WERI-Rb-1 (cell line): ENCODE measurements around the gene VPS33A.
A peak's percentile ranks its signal among the peaks of the same experiment; 100 is the strongest.

ENCODE experiments used
- DNase-seq: peaks from one replicate; pipeline ENCODE4 v3.0.0-alpha.2; 2020
- H3K27ac ChIP-seq: fragments of 250-450 bp; sonication (Bioruptor Pico); 2 replicates; pipeline ENCODE4 v1.5.1; 2020; ENCODE audit warnings: mild to moderate bottlenecking, moderate library complexity
- H3K27me3 ChIP-seq: fragments of 250-450 bp; sonication (Bioruptor Pico); 2 replicates; pipeline ENCODE4 v1.5.1; 2021; ENCODE audit warnings: mild to moderate bottlenecking, low read depth, moderate library complexity; ENCODE audit not compliant: insufficient read depth, severe bottlenecking
- H3K36me3 ChIP-seq: fragments of 250-450 bp; sonication (Bioruptor Pico); 2 replicates; pipeline ENCODE4 v1.5.1; 2020; ENCODE audit warnings: mild to moderate bottlenecking, moderate library complexity
- H3K4me3 ChIP-seq: 2 replicates; pipeline ENCODE4 v1.5.1; 2011; ENCODE audit warnings: low read depth, mild to moderate bottlenecking, control low read depth, low read length
- H3K9me3 ChIP-seq: fragments of 250-450 bp; sonication (Bioruptor Pico); 2 replicates; pipeline ENCODE4 v1.5.1; 2021; ENCODE audit warnings: mild to moderate bottlenecking, moderate library complexity; ENCODE audit not compliant: severe bottlenecking
- TF ChIP-seq, protein P1 (sequence below): IDR thresholded peaks from 2 replicates; pipeline ENCODE4 v1.5.1; 2011; ENCODE audit warnings: low read depth, mild to moderate bottlenecking, control low read depth, inconsistent platforms, low read length

The VPS33A gene

DNA sequence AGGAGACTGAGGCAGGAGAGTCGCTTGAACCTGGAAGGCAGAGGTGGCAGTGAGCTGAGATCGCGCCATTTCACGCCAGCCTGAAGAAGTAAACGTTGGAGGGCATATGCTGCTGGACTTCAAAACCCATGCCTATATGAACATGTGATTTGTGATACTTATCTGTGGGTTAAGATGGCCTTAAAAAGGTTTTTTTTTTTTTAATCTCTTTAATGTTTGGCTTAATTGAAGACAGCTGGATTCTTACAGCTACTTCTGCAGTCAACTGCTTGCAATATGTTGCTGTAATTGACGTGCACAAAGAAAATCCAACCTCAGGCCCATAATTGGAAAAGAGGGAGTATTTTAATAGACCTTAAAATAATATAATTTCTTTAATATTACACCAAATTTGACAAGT is 64.3 kb downstream of the VPS33A start:
- H3K4me3 ChIP-seq = no peak overlapping the region
- H3K27me3 ChIP-seq = peaks cover 9% of the 10 kb centered on the region
- no peaks in the 10 kb centered on the region for H3K9me3 ChIP-seq

DNA sequence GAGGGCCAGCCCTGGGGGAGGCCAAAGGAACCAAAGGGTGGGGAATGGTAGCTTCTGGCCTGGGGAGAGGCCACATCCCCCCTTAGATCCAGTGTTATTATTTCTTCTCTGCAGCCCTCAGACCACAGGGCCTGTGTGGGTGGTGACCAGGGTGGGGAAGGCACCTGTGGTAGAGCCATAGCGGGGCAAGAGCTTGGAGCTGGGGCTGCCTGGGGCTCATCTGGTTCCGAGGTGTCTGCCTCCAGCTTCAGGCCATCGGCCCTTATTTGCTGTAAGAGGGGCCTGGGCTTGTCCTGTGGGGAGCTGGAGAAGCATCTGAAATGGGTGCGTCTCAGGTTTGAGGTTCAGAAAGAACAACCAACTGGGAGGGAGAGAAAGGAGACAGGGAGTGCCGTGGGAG is 64.9 kb downstream of the VPS33A start:
- no peak overlapping the region for H3K4me3 ChIP-seq
- H3K27ac ChIP-seq = no peak overlapping the region
- H3K27me3 ChIP-seq = peaks cover 9% of the 10 kb centered on the region
- no peak for DNase-seq
- no peaks in the 10 kb centered on the region for H3K9me3 ChIP-seq
- H3K36me3 ChIP-seq = no peaks in the 10 kb centered on the region
- TF ChIP-seq, protein P1, sequence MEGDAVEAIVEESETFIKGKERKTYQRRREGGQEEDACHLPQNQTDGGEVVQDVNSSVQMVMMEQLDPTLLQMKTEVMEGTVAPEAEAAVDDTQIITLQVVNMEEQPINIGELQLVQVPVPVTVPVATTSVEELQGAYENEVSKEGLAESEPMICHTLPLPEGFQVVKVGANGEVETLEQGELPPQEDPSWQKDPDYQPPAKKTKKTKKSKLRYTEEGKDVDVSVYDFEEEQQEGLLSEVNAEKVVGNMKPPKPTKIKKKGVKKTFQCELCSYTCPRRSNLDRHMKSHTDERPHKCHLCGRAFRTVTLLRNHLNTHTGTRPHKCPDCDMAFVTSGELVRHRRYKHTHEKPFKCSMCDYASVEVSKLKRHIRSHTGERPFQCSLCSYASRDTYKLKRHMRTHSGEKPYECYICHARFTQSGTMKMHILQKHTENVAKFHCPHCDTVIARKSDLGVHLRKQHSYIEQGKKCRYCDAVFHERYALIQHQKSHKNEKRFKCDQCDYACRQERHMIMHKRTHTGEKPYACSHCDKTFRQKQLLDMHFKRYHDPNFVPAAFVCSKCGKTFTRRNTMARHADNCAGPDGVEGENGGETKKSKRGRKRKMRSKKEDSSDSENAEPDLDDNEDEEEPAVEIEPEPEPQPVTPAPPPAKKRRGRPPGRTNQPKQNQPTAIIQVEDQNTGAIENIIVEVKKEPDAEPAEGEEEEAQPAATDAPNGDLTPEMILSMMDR = no peak

More for the DNA sequence above, 64.3 kb downstream of the VPS33A start:
- peaks cover 4% of the 10 kb centered on the region for H3K36me3 ChIP-seq
- DNase-seq = no peak
- TF ChIP-seq, protein P1 = no peak
- no peak overlapping the region for H3K27ac ChIP-seq

- no peak overlapping the region for H3K4me3 ChIP-seq
- H3K27me3 ChIP-seq = peaks cover 9% of the 10 kb centered on the region
- no peaks in the 10 kb centered on the region for H3K9me3 ChIP-seq
- no peak overlapping the region for H3K27ac ChIP-seq
- no peaks in the 10 kb centered on the region for H3K36me3 ChIP-seq
- TF ChIP-seq, protein P1 = peak; percentile 29; the same call in 1 of the 2 replicates
- DNase-seq = peak; percentile 21
These were observed 65.6 kb downstream of the VPS33A start for GRCh38 chr12:122200541-122201175.

GRCh38 chr12:122199484-122200355 is 66.6 kb downstream of the VPS33A start:
- TF ChIP-seq, protein P1 = no peak
- Histone ChIP-seq H3K9me3 (peaks cover 5% of the 10 kb centered on the region), H3K27me3 (peaks cover 7% of the 10 kb centered on the region), H3K27ac (no peak overlapping the region), H3K36me3 (no peaks in the 10 kb centered on the region), H3K4me3 (no peak overlapping the region)
- DNase-seq = no peak

DNA sequence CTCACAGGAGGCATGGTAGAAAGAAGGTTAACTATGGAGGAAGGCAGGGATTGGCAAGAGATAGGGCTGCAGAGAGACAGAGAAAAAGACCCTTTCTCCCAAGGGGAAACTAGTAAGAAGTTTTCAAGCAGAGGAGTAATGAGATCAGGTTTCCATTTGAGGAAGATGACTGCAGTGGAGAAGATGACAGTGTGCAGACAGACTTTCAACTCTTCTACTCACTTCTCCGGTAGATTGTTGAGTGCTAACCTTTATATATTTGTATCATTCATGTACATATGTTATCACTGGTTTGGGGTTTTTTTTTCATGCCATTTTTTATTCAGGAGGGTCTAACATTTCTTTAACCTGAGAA is 68.7 kb downstream of the VPS33A start:
- no peak overlapping the region for H3K4me3 ChIP-seq

More for the DNA sequence above, 68.7 kb downstream of the VPS33A start:
- TF ChIP-seq, protein P1 = no peak
- Histone ChIP-seq H3K27ac (no peak overlapping the region), H3K9me3 (peaks cover 5% of the 10 kb centered on the region), H3K36me3 (no peaks in the 10 kb centered on the region), H3K27me3 (no peaks in the 10 kb centered on the region)
- no peak for DNase-seq
